Fibroblast of peridontal ligament (primary cell): ENCODE results near the gene CAPZB.

ENCODE experiments used
- DNase-seq: peaks from one replicate; pipeline ENCODE4 v3.0.0-alpha.2; 2010; ENCODE audit errors: extremely low read depth

Gene CAPZB

GRCh38 chr1:19405761-19406487 lies 79.4 kb downstream of the CAPZB start:
- no peak for DNase-seq

DNA sequence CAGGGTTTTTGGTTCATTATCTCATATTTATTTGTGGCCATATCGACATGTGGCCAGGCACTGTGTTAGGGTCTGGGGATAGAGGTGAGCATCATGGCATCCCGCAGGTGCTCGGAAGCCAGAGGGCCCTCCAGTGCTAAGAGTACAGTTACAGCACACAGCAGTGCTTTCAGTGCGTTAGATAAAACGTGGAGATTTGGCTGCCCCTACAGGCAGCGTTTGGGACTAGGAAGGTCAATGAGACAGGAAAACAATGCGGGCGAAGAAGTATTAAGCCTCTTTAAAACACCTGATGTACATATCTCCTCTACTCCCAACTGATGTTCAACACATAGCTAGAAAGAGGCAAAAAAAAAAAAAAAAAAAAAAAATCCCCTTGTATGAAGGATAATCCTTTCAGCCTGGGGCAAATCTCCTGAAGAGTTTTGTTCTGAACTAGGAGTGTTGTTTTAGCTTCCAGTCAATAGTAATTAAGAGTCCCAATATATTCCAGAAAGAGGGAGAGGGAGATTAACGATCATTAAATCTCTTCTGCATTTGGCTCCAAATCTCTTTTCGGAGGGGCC lies 80.1 kb downstream of the CAPZB start:
- no peak for DNase-seq

DNA sequence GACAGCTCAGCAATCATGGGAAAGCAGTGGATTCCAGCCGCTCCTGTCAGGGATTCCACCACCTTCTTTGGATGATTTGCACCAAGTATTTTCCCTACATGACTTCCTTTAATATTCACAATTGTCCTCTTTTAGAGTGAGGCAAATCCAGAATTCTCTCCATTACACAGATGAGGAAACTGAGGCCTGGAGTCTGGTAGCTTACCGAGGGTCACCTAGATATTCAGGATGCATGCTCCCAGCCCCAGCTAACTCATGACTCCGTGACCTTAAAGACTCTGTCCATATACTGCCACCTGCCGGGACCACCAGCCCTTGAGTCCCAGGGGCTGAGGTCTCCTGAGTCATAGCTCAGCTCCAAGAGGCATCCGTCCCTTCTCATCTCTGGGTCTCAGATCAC lies 80.6 kb downstream of the CAPZB start:
- DNase-seq, result no peak

DNA sequence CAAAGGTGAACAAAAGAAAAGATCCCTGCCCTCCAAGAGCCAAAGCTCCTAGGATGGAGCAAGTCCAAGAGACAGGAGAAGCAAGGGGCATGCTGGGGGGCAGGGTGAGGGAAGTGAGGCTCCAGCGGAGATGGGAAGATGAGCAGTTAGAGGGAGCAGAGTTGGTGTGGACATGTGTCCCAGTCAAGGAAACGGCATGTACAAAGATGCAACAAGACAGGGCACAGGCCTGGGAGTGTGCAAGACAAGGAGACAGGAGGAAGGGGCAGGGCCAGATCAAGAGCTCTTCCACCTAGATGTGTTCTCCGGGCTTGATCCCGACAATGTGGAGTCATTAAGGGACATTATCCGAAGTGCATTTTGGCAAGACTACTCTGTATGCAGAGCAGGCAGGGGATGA lies 82.1 kb downstream of the CAPZB start:
- DNase-seq, result no peak

- no peak for DNase-seq
Measured at GRCh38 chr1:19402031-19402813, 83.1 kb downstream of the CAPZB start.

DNA sequence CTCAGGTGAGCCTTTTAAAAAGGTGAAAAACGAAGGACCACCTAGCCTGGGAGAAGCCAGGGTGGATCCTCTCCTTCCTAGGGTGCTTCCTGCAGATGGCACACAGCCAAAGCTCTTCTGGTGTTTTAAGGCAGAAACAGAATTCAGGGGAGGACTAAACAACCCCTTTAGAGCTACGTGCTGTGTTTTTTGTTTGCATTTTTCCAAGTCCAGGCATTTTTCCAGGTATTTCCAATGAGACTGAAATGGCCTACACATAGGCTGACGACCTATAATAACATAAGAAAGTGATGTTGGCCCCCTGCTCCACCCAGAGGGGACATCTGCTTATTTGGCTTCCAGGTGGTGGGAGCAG lies 83.8 kb downstream of the CAPZB start:
- peak; percentile 22 for DNase-seq

DNA sequence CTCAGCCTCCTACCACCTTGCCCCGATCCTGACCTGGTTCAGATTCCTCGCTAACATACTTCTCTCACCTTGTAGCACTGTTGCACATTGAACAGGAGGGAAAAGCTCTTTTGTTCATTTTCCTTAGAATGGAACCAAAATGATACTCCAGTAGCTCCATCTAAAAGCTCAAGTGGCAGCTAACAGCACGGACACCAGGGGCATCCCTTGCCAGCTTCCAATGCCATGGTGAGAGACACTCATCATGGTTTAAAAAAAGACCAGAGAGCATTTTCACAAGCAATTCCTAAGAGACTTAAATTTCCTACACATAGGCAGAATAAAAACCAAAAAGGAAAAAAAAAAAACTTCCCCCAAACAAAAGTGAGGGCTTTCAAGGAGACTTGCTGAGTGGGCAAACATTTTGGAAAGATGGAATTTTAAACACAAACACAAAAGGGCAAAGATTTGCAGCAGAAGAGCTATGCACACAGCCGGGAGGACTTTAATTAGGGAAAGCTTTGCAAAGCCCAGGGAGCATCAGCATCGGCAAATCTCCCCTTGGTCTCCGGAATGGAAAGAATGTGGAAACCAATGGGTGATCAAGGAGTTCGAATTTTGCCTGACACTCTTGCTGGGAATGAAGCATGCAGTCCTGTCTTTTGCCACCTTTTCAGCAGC lies 84.3 kb downstream of the CAPZB start:
- peak; percentile 66 for DNase-seq

GRCh38 chr1:19400192-19400611 lies 85.1 kb downstream of the CAPZB start:
- DNase-seq, result no peak

DNA sequence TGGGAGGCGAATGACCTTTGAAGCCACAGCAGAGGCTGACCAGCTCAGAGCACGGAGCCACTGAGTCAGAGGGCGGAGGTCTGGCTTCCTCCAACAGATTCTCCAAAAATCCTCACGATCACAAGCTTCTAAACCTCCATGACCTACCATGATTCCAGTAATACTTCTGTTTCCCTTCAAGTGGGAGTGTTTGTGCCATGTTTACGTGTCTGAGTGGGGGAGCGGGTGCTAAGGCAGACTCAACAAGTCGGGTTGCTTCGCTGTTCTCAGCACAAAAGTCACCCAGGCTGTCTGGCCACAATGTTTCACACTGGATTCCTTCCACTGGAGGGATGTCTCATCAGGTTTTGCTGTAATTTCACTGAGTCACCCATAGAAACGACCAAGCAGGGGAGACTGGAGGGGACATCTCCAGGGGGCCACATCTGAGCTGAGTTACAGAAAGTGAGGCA lies 87.0 kb downstream of the CAPZB start:
- DNase-seq, result peak; percentile 94

- DNase-seq, result no peak
Measured at GRCh38 chr1:19397217-19397945, 88.0 kb downstream of the CAPZB start.

DNA sequence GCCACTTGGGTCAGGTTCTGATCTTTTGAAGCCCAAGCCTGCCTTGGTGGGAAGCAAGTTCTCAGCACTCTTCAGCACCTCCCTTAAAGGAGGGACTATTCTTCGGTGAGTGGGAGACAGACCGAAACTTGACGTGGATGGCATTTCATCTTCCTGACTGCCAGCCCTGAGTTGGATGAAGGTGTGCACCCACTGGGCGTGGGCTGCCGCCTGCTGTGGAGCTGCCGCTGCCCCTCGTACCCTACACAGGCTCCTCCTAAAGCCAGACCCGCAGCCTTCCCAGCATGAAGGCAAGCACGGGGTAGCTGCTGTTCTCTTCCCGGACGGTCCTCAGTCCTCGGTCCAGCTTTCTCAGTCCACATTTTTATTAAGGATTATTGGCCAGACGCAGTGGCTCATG lies 89.1 kb downstream of the CAPZB start:
- DNase-seq, result no peak

DNA sequence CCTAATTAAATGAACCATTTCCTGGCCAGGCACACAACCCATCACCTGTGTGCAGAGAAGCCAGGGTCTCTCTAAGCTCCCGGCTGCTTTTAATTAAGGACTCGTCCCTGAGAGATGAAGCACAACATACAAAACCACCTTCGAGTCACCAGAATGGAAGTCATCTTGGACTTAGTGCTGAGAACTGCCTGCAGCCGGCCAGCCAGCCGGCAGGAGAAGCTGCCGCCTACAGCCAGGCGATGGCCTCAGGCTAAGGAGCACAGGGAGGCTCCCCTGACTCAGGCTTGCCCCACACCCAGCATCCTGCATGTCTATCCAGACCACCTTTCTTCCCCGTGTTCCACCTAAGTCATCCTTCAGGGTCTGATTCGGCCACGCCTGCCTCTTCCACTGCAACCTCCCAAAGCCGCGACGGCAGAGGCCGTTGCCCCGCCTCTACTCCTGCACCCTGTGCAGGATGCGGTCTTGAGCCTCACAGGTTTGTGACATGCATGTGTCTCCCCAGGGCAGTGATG lies 89.6 kb downstream of the CAPZB start:
- DNase-seq, result peak; percentile 52

DNA sequence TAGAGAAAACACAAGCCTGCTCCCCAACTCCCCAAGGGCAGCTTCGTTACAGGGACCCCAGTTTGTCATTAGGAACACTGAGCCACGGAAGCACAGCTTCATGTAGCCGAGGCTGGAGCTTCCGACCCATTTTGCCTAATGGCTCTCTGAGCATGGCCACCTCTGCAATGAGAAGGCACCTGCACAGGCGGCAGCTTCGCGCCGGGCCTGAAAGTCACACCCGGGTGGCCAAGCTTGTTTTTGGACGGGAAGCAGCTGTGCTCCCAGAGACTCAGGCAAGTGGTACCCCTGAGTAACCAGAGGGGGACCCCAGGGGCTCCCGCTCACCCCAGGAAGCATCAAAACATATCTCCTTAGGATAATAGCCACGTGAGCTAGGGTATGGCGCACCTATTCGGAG lies 92.3 kb downstream of the CAPZB start:
- no peak for DNase-seq

DNA sequence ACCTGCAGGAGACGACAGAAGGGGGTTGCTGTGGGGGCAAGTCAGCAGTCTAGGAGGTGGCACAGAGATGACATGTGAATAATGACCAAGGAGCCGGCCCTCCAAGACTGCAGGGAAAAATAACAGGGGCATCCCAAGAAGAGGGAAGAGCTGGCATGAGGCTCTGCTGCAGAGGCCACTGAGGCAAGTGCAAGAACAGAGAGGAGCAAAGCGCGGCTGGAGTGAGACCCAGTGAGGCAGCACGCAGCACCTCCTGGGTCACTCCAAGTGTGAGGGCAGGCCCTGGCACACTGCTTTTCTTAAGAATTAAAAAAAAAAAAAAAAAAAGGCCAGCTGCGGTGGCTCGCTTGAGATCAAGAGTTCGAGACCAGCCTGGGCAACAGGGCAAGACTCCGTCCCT lies 93.1 kb downstream of the CAPZB start:
- DNase-seq, result no peak

- DNase-seq, result no peak
Measured at GRCh38 chr1:19391596-19391981, 93.8 kb downstream of the CAPZB start.

DNA sequence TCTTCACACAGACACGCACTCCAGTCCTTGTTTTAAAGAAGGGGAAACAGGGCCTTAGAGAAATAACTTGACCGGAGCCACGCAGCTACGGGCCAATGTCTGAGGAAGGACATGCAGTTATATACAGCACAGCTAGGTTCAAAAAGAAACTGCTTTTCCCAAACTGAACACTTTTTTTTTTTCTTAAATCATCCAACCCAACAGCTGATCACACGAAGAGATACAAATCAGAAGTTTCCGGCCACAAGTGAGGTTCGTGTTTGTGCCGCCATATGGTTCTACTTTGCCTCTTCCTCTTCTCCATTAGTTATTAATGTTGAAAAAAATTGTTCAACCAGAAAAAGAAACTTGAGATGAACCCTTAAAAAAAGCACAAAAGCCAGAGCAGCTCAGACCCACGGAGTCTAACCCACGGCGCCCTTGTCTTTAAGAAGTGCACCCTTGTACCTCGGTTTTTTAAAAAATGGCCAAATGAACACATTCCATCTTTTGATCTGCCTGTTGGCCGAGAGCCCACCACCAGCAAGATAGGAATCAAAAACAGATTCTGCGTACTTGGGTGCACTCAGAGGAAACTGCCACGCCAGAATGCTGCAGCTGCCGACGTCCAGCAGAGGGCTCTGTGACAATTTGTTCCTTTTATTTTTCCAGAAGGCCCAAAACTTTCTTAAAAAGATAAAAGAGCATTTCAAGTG lies 94.3 kb downstream of the CAPZB start:
- DNase-seq, result peak; percentile 91

GRCh38 chr1:19390166-19390850 lies 95.0 kb downstream of the CAPZB start:
- DNase-seq, result no peak

DNA sequence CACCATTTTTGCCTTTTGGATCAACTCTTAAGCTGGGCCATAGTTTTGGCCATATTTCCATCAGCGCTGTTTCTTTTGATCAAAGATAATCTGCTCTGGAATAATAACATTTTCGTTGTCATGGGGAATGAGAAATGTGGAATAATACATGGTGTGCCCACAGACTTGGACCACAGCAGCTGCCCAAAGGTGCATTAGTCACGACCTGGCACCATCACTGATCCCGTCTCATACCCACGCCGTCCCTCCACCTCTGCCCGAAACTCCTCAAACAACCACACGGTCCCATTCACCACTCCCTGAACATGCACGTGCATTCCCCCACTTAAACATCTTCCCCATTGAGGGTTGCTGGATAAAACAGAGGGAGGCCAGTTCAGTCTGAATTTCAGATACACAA lies 96.4 kb downstream of the CAPZB start:
- DNase-seq, result no peak

DNA sequence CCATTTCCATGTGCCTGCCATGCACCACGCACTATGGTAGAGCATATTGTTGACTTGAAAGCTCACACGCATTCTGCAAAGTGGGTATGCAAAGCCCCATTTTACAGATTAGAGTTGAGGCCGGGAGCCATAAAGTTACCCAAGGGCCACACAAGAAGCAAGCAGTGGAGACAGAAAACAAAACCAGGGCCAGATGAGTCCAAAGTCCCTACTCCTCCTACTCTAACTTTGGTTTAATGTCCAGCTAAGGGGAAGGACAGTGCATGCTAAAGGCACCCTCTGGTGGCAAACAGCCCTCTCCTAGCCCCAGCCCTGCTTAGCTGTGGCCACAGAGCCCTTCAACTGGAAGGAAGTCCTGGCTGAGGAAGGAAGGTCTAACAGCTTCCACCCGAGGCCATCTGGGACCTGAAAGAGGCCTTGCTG lies 98.3 kb downstream of the CAPZB start:
- no peak for DNase-seq

GRCh38 chr1:19385869-19386591 lies 99.3 kb downstream of the CAPZB start:
- peak; percentile 76 for DNase-seq
